ENCODE data around the gene TSPAN15.

- TF ChIP-seq TEAD1 (CRISPR knock-in tag; IDR thresholded peaks at IDR 0.05): no peak
- no peak for TF ChIP-seq HMGXB4 (CRISPR knock-in tag; IDR thresholded peaks at IDR 0.05)
- no peak for TF ChIP-seq MXD4 (CRISPR knock-in tag; IDR thresholded peaks at IDR 0.05; ENCODE audit: borderline replicate concordance)
- TF ChIP-seq KAT7 (CRISPR knock-in tag; IDR thresholded peaks at IDR 0.05; ENCODE audit: borderline replicate concordance): no peak
- TF ChIP-seq CTCF (IDR thresholded peaks at IDR 0.05): no peak
- TF ChIP-seq JUN (CRISPR knock-in tag; IDR thresholded peaks at IDR 0.05): no peak
- no peak for TF ChIP-seq ATF2 (CRISPR knock-in tag; IDR thresholded peaks at IDR 0.05; ENCODE audit: borderline replicate concordance, low read depth)
- TF ChIP-seq RELA (CRISPR knock-in tag; IDR thresholded peaks at IDR 0.05; ENCODE audit: borderline replicate concordance): no peak
- no peak for TF ChIP-seq MAX (CRISPR knock-in tag; IDR thresholded peaks at IDR 0.05)
- TF ChIP-seq E2F1 (CRISPR knock-in tag; IDR thresholded peaks at IDR 0.05): no peak
- TF ChIP-seq NFYB (CRISPR knock-in tag; conservative IDR thresholded peaks at IDR 0.05; ENCODE audit: low read depth): no peak
Observed at GRCh38 chr10:69501657-69502056, 50.4 kb downstream of the TSPAN15 start.

Measured in WTC11 (cell line).